ENCODE measurements around the gene TMEM97.
A peak's percentile ranks its signal among the peaks of the same experiment; 100 is the strongest.

Gene TMEM97

GRCh38 chr17:28317099-28317965 is 1.7 kb upstream of the TMEM97 start:
- no peak for DNase-seq (ENCODE audit: low spot score)

GRCh38 chr17:28317966-28318758 is 838 bp upstream of the TMEM97 start:
- DNase-seq (ENCODE audit: low spot score): no peak

- DNase-seq (ENCODE audit: low spot score): no peak
Measured at GRCh38 chr17:28319598-28319935, 567 bp downstream of the TMEM97 start.

GRCh38 chr17:28320215-28321061 is 1.4 kb downstream of the TMEM97 start:
- DNase-seq (ENCODE audit: low spot score): no peak

GRCh38 chr17:28324267-28324745 is 5.3 kb downstream of the TMEM97 start:
- no peak for DNase-seq (ENCODE audit: low spot score)

- DNase-seq (ENCODE audit: low spot score): no peak
Measured at GRCh38 chr17:28324781-28325180, 5.8 kb downstream of the TMEM97 start.

- DNase-seq (ENCODE audit: low spot score): no peak
Measured at GRCh38 chr17:28325211-28325610, 6.2 kb downstream of the TMEM97 start.

GRCh38 chr17:28326114-28326513 is 7.1 kb downstream of the TMEM97 start:
- no peak for DNase-seq (ENCODE audit: low spot score)

GRCh38 chr17:28327031-28327607 is 8.1 kb downstream of the TMEM97 start:
- DNase-seq (ENCODE audit: low spot score): no peak

GRCh38 chr17:28327709-28328108 is 8.7 kb downstream of the TMEM97 start:
- no peak for DNase-seq (ENCODE audit: low spot score)

- no peak for DNase-seq (ENCODE audit: low spot score)
Measured at GRCh38 chr17:28328325-28328724, 9.3 kb downstream of the TMEM97 start.

GRCh38 chr17:28330671-28331070 is 11.7 kb downstream of the TMEM97 start:
- DNase-seq (ENCODE audit: low spot score): no peak

GRCh38 chr17:28331891-28332420 is 13.0 kb downstream of the TMEM97 start:
- DNase-seq (ENCODE audit: low spot score): no peak

- no peak for DNase-seq (ENCODE audit: low spot score)
Measured at GRCh38 chr17:28333083-28333746, 14.2 kb downstream of the TMEM97 start.

- no peak for DNase-seq (ENCODE audit: low spot score)
Measured at GRCh38 chr17:28334171-28334570, 15.2 kb downstream of the TMEM97 start.

- no peak for DNase-seq (ENCODE audit: low spot score)
Measured at GRCh38 chr17:28334666-28335200, 15.7 kb downstream of the TMEM97 start.

GRCh38 chr17:28335201-28335958 is 16.4 kb downstream of the TMEM97 start, which contains the start of the genes IFT20 and TNFAIP1:
Gene IFT20, minus strand, starts transcription at chr17:28335472. Its CDS starts 3,487 bp downstream, at chr17:28331985.
Gene TNFAIP1, plus strand, starts transcription at chr17:28335761. Its CDS starts 3,761 bp downstream, at chr17:28339522.
- peak; percentile 100 for DNase-seq (ENCODE audit: low spot score)

GRCh38 chr17:28335959-28336871 is 17.2 kb downstream of the TMEM97 start:
- DNase-seq (ENCODE audit: low spot score): peak; percentile 42
